GM21367 (cell line): ENCODE results near the gene MSANTD2.
A peak's percentile ranks its signal among the peaks of the same experiment; 100 is the strongest.

Source experiments
- ATAC-seq: cut with Tn5 transposase; IDR thresholded peaks from one replicate; pipeline ENCODE4 v1.9.1; 2021; ENCODE audit not compliant: unreplicated experiment

The MSANTD2 gene

DNA sequence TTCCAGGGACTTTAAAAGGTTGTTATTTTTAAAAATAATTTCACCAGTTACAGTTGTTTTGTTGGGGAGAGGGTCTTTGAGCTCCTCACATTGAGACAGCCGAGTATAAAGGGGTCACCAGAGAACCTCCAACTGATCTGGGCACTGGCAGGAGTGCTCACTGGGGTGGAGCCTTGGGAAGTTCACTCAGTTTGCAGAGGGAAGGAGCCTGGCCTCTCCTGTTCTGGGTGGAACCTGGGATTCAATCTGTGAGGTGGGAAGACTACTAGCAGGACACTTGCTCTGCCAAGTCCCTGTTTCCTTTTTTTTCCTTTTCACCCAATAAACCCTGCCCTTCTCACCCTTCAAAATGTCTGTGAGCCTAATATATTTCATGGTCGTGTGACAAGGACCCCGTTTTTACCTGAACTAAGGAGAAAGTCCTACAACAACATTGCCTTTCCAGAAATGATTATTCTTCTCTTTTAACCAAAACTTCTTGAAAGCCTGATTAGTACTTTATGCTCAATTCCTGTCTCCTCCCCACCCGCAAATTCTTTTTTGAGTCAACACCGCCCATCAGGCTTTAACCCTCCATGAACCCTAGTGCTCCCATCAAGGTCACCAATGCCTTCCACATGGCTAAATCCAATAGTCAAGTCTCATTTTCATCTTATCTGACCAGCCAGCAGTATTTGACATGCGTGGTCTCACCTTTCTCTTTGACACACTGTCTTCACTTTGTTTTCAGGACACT lies 22.0 kb upstream of the MSANTD2 start:
- no peak for ATAC-seq

DNA sequence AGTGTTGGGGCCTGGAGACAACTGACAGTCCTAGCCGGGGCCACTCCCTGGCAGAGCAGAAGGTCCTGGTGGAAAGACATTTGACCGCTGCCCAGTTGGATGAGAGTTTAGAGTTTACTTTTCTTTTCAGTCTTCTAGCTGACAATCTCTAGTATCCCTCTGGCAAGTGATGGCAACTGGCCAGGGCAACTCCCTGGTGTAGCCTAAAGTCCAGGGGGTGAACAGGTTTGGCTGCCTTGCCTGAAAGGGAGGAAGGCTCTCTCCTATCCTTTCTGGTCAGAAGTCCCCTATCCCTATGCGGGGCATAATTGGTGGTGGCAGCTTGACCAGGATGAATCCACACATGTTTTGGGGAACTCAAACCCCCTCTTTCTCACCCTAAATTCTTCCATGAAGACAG lies 16.8 kb upstream of the MSANTD2 start:
- ATAC-seq: no peak

DNA sequence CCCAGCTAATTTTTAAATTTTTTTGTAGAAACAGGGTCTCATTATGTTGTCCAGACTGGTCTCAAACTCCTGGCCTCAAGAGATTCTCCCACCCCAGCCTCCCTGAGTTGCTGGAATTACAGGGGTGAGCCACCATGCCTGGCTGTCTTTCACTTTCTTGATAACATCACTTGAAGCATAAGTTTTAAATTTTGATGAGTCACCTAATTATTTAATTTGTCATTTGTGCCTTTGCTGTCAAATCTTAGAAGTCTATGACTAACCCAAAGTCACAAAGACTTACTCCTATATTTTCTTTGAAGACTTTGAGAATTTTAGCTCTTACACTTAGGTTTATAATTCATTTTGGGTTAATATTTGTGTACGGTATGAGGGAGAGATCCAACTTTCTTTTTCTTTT lies 14.5 kb upstream of the MSANTD2 start:
- ATAC-seq: no peak

DNA sequence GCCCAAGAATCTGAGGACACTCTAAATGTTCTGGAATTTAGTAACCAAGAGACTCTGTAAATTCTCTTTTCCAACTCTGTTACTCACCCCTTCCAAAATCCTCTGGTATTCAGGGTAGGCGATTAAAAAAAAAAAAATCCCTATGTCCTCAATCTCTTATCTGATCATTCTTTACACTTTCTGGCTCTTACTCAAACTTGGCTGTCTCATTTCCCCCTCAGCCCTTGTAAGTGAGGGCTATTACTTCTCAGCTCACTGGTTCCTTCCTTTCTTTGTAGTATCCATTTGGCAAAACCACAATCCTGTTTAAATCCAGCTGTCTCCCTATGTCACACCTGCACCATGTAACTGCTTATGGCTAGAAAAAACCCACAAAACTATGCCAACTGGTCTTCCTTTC lies 12.7 kb upstream of the MSANTD2 start:
- no peak for ATAC-seq

DNA sequence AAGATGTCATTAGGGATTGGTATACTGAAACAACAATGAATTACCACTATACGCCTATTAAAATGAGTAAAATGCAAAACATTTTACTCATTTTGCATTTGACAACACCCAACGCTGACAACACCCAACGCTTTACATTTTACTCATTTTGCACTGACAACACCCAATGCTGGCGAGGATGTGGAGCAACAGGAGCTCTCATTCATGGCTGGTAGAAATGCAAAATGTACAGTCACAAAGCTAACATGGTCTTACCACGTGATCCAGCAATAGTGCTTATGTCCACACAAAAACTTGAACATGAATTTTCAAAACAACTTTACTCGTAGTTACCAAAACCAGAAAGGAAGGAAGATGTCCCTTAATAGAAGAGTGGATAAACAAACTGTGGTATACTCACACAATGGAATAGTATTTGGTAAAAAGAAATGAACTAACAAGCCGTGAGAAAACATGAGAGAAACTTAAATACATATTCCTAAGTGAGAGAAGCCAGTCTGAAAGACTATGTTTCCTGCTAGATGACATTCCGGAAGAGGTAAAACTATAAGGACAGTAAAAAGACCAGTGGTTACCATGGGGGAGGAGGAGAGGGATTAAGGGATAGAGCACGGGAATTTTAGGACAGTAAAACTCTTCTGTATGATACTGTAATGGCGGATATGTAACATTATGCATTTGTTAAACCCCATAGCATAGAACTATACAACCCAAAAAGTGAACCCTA lies 11.4 kb upstream of the MSANTD2 start:
- ATAC-seq: no peak

DNA sequence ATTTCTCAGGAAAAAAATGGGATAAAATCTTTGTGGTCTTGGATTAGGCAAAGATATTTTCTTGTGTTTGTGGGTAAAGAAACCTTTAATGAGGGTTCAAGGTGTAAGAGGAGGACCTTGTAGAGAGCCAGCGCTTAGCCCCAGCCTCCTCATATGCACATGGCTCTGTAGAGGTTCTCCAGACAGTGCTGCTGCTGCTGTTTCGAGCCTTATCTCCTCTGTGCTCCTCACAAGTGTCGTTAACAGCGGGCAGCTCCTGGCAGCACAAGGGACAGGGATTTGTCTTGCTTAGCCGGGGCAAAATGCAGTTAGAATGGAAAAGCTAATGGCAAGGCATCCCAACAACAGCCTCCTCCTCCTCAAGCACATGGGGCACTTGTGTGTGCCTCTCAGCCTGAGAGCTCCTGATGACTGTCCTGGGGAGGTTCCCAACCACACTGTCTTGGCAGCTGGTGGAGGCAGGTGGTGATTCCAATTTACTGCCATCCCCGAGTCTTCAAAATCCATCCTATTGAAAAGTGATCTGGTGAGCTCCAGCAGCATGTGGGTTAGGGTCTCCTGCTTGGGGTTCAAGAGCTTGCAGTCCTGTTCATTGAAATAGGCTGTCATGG lies 7.6 kb upstream of the MSANTD2 start:
- ATAC-seq: no peak

DNA sequence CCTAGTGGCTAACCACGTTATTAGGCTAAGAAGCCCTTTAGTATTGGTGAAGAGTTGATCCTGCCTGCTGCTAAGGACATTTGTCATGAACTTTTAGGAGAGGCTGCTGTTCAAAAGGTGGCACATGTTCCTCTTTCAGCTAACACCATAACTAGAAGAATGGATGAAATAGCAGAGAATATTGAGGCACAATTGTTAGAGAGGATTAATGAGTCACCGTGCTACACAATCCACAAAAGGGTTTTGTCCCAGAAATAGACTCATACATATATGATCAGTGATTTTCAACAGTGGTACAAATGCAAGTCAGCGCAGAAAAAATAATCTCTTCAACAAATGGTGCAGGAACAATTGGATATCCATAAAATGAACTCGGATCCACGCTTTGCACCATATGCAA lies 7.0 kb upstream of the MSANTD2 start:
- ATAC-seq: no peak

DNA sequence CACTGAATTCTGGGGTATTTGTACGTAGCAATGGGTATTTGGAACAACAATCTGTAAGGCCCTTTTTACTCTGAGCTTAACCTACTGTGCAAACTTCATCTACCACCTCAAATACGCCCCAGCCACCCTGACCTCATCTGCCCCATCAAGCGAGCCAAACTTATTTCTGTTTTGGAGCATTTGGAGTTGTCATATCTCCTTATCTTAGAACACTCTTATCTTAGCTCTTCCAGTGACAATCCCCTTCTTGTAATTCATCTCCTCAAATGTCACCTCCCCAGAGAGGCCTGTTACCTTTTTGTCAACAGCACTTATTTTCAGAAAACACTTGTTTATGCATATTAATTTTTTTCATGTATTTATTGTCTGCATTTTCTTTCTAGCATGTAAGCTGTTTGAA lies 4.7 kb upstream of the MSANTD2 start:
- ATAC-seq: no peak

DNA sequence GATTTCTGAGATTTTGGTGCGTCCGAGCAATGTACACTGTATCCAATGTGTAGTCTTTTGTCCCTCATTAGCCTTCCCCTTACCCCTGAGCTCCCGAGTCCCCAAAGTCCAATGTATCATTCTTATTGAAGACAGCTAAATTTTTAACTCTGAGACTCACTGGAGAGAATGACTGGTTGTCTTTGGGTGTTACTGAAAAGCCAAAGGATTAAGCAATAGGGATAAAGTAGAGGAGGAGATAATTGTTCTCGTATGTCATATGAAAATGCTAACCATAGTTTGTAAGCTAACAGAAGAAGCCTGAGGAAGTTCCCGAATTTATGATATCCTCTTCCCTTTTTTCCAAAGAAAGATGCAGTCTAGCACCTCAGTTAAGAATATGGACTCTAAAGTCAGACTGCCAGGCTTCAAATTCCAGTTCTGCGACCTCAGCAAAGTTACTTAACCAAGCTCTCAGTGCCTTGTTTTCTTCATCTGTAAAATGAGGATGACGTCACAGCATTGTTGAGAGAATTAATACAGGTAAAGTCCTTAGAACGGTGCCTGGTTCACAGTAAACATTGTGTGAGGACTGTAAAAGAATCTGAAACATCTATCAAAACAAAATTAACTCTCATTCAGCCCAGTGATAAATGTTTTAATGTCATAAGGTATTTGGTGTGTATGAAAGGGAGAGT lies 1.6 kb upstream of the MSANTD2 start:
- ATAC-seq: no peak

DNA sequence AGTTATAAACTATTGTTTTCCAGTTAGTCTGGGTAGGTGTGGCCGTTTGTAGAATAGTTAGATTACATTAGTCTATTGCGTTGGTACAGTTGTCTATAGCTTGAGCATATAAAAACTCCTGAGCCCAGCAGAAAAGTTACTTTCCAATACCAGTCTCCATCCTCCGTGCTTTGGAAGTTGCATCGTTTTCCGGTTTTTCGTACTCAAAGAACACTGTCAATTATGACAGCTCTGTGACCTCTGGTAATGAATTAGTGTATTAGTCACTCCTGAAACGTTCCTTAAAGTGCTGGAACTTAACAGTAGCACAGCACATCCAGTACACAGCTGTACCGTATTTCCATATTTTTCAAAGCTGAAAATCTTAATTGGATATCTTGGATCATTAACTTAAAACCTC lies 808 bp upstream of the MSANTD2 start:
- no peak for ATAC-seq

DNA sequence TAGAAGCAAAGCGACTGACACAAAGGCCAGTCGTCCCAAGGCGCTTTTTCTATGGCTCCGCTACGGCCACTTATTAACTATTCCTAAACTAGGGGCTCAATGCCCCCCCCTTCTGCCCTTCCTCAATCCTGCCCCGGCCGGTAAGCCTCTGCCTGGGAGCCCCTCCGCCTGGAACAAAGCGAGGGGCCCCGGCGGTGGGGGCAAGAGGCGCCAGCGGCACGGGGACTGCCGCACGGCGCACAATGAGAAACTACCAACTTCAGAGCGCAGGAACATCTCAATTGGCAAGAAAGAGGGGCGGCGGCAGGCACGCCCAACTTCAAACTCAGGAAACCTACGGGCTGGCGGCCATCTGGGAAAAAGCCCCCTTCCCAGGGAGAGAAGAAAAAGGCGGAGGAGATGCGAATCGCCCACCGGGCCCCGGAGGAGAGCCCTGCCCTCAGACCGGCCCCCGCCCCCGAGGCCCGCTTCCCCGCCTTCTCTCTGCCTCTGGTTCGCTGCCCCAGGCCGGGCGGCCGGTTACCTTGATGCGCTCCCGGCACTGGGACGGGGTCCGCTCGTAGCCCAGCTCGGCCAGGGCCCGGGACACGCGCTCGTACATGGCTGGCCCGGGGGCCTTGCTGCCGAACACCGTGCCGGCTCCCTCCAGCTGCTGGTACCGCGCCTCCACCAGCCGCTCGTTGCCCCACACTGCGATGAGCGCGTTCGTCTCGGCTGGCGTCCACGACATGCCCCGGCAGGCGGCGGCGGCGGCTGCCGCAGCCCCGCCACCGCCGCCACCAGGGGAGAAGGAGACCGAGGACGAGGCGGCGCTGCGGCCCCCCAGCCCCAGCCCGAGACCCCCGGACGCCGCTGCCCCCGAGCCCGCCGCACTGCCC lies 619 bp downstream of the MSANTD2 start:
- peak; percentile 32 for ATAC-seq

DNA sequence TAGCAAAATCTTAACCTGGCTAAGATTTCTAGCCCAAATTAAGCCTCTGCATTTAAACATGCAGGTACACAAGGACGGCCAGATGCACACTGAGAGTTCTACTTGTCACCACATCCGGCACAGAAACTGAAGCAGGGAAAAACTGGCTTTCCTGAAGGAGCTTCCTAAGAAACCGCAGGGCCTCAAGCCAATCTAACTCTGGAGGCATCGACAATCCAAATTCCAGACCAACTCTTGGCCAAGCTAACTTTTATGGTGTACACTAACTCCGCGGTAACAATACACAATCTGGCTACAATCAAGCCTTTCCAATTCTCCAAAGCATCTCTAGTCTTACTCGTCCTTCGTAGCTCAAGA lies 1.2 kb downstream of the MSANTD2 start:
- ATAC-seq: peak; percentile 22

DNA sequence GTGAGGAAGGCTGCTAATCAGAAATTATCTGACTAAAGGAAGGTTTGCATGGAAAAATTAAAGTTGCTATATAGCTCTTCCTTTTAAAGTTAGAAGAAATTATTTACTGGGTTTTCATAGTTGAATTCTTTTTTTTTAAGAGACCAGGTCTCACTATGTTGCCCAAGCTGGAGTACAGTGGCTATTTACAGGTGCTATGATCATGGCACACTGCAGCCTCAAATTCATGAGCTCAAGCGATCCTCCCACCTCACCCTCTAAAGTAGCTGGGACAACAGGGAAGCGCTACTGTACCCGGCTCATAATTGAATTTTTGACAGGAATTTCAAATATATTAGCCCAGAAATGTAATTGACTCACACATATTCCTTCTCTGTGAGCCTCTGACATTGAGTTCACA lies 3.9 kb downstream of the MSANTD2 start:
- ATAC-seq: no peak

DNA sequence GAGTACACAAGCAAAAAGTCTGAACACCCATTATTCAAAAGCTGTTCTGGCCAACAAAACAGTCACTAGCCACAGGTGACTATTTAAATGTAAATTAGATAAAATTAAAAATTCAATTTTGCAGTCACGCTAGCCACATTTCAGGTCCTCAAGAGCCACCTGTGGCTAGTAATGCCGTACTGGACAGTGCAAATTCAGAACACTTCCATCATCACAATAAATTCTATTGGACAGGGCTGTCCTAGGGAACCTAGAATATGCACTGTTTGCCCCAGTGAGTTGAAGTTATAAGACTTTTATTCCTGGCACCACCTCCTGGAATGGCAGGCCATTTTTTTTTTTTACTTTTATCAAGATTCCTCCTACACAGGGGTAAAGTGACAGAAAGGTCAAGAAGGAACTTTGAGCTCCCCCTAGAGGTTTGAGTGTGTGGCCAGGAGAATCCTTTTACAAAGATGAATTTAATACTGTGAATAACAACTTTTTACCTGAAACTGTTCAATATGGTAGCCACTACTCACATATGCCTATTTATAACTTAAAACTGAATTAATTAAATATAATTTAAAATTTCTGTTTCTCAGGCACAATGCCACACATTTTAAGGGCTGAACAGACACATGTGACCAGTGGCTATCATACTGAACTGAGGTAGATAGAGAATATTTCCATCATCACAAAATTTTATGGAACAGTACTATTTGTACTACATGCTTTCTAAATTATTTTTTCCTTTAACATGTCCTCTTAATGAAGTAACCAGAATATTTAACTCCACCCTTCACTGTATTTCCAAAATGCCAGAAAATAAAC lies 6.5 kb downstream of the MSANTD2 start:
- ATAC-seq: no peak

DNA sequence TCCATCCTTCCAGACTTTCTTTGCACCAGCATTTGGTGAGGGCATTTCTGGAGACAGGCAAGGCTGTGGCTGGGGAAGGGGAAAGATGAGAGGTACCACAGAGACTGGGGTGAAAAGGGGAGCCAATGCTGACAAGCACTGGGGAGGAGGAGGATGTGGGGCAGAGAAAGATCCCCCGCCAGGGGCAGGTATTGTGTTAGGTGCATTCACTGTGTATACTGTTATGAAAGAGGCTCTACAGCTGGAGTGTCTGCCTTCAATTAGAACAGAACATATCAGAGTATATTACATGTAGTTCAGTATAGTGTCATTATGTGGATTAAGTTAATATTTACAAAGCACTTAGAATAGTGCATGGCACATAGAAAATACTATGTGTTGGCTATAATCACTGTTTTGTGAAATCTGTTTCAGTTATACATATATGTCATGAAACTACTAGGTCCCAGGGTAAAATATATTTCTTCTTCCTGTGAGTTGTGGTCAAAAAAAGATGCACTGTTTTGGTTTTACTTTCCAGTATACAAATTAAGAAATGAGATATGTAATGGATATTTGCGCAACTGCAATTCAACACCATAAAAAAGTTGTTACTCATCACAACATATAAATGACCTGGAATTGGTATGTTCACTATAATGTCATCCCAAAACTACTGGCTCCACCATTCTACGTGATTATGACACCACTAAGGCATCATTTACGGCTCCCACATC lies 8.4 kb downstream of the MSANTD2 start:
- ATAC-seq: peak; percentile 64

DNA sequence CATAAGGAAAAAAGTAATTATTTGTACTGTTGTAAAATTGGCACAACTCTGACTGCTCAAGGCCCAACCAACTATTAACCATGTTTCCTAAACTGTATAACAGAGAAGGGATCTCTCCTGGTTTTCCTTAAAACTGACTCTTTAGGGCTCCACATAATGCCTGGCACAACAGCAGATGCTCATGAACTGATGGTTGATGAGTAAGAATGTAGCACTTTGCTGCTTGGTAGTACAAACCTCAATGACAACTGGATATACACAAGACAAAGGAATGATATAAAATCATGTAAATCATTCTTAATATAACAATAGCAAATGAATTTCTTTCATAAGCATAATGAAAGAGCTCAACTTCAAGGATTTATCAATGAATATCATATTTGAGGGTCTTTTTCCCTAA lies 11.7 kb downstream of the MSANTD2 start:
- no peak for ATAC-seq

DNA sequence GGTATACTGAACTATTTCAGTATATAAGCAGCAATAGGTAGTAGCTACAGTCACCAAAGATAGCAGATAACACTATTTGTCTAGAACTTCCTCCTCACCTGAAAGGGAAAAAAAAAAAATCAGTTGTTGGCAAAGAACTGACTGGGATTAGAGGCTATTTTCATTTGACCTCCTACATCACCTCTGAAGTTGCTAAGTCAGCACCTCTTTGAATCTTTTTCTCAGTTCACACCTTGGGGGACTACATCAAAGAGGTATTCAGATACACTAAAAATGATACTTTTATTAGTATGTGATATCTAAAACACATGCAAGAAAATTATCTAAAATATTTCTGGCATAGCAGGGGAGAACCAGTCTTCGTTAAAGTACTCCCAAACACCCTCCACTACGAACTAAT lies 16.2 kb downstream of the MSANTD2 start:
- no peak for ATAC-seq

DNA sequence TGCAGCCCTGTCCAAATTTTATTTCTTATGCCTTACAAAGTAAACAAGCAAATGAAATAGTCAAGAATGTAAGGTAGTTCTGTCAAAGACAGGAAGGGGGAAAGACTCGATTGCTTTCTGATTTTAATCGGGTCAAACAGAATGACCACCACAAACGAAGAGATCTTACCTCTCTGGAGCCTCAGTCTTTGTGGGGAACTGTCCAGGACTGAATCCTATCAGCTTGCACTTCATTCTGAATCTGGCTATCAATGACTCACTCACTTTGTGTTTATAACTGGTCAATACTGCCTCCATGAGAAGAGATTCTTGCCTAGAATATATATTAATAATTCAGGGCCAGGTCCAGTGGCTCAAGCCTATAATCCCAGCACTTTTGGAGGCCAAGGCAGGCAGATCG lies 17.2 kb downstream of the MSANTD2 start:
- ATAC-seq: no peak

DNA sequence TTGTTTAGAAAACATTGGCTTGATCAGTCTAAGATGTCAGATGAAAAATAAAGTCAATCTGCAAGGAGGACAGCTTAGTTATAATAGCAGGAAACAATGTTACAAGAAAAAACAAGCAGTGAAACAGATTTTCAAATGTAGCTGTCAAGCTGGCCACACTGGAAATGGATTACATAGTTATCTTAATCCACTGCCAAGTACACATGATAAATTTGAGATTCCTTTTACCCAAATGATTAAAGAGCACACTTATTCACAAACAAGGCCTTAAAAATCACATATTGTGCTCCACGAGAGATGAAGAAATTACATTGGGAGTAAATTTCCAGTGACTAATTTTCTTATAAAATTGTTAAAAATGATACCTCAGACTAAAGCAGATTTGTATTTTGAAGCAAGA lies 20.6 kb downstream of the MSANTD2 start:
- no peak for ATAC-seq
